Lung (tissue), 12 donors: ENCODE data around the gene CAND1. TPM values are rescaled to one million over a fixed set of nuclear protein-coding genes. Genes with fewer than 3 reads are reported as not detected.
A peak's percentile ranks its signal among the peaks of the same experiment; 100 is the strongest.

Source experiments
- ATAC-seq: fragments of 200-7000 bp; cut with Tn5 transposase; one replicate; pipeline ENCODE4 v1.9.1; 2020; ENCODE audit warnings: moderate number of reproducible peaks; ENCODE audit not compliant: insufficient read depth, low FRiP score
- DNase-seq, 3 donors: peaks; one replicate each; pipeline ENCODE4 v3.0.0-alpha.2; 2013 to 2017
- H3K27ac ChIP-seq, 2 donors: one replicate each; pipeline ENCODE4 v1.5.1; 2013; ENCODE audit warnings: mild to moderate bottlenecking in 2 of 2, moderate library complexity in 2 of 2, control low read depth in 1 of 2, inconsistent platforms in 1 of 2, low read depth in 1 of 2, low read length in 1 of 2
- H3K27me3 ChIP-seq, 3 donors: one replicate each; pipeline ENCODE4 v1.5.1; 2013; ENCODE audit warnings: low read length in 2 of 3; ENCODE audit not compliant: control insufficient read depth in 3 of 3, insufficient read depth in 3 of 3
- H3K36me3 ChIP-seq, 4 donors: one replicate each; pipeline ENCODE4 v1.5.1; 2013; ENCODE audit warnings: low read length in 4 of 4, mild to moderate bottlenecking in 1 of 4, moderate library complexity in 1 of 4; ENCODE audit not compliant: control insufficient read depth in 4 of 4, insufficient read depth in 4 of 4
- H3K4me1 ChIP-seq, 5 donors: one replicate each; pipeline ENCODE4 v1.5.1; 2013; ENCODE audit warnings: low read length in 5 of 5, mild to moderate bottlenecking in 2 of 5, moderate library complexity in 1 of 5; ENCODE audit not compliant: control insufficient read depth in 5 of 5, insufficient read depth in 5 of 5
- H3K4me3 ChIP-seq: one replicate; pipeline ENCODE4 v1.5.1; 2013; ENCODE audit warnings: mild to moderate bottlenecking, control low read depth, moderate library complexity
- H3K9ac ChIP-seq, 2 donors: one replicate each; pipeline ENCODE4 v1.5.1; 2013; ENCODE audit warnings: low read length in 2 of 2, control low read depth in 1 of 2; ENCODE audit not compliant: insufficient read depth in 1 of 2
- H3K9me3 ChIP-seq, 4 donors: one replicate each; pipeline ENCODE4 v1.5.1; 2013; ENCODE audit warnings: low read length in 3 of 4, mild to moderate bottlenecking in 1 of 4, moderate library complexity in 1 of 4; ENCODE audit not compliant: control insufficient read depth in 4 of 4, insufficient read depth in 3 of 4
- CTCF ChIP-seq: IDR thresholded peaks from 2 replicates; pipeline ENCODE4 v1.5.1; 2012; ENCODE audit warnings: mild to moderate bottlenecking; ENCODE audit errors: control extremely low read depth, extremely low read depth
- WGBS, 2 donors: extraction: QIAGEN DNeasy Blood & Tissue Kit; methylation state at CpG; one replicate each; pipeline ENCODE4 v1.1.7; 2013; 5-methylcytosine and 5-hydroxymethylcytosine counted together
- polyA plus RNA-seq, 2 donors: library from polyadenylated mRNA; stranded (reverse); fragments of 200-250 nt; gene quantifications; one replicate each; pipeline ENCODE4 v1.2.1, GENCODE V29; 2013
- total RNA-seq, 2 donors: library from RNA; depleted of rRNA in 1 of 2; stranded (reverse); fragments of >200 nt in 1 of 2; gene quantifications; one replicate each; pipeline ENCODE4 v1.2.1, GENCODE V29; 2014 to 2021
- donor health status: control.
- donor health status: control.
- donor health status: Bipolar disorder and iron deficiency.
- donor health status: healthy.
- donor health status: DM: yes; HTN: yes; CAD: no.

The CAND1 gene
- total and polyA plus RNA-seq, 4 donors = 12.9 to 194 (median 66.0) TPM

- H3K27me3 ChIP-seq = no peaks in the 10 kb centered on the region
- no peaks in the 10 kb centered on the region for H3K36me3 ChIP-seq
- no peaks in the 10 kb centered on the region for H3K9me3 ChIP-seq
- peaks cover 0 to 21% (median 3%) of the 10 kb centered on the region in 5 donors for H3K4me1 ChIP-seq
- no peak for ATAC-seq
- H3K27ac ChIP-seq = no peak overlapping the region
- H3K4me3 ChIP-seq = no peak overlapping the region
- 72 to 85% methylated on average over 1 of the region's 1 CpG for WGBS, 2 donors
- TF ChIP-seq CTCF = no peak
- DNase-seq = peak in 1 of 3 donors; percentile 20
- no peak overlapping the region for H3K9ac ChIP-seq
Observed at GRCh38 chr12:67354966-67355365, 85.8 kb downstream of the CAND1 start.

GRCh38 chr12:67355428-67356379 lies 86.5 kb downstream of the CAND1 start:
- Histone ChIP-seq H3K27ac (peak overlapping the region in 1 of 2 donors; percentile 29), H3K9me3 (no peaks in the 10 kb centered on the region), H3K36me3 (no peaks in the 10 kb centered on the region), H3K4me1 (peaks cover 0 to 21% (median 3%) of the 10 kb centered on the region in 5 donors), H3K9ac (no peak overlapping the region), H3K4me3 (no peak overlapping the region), H3K27me3 (no peaks in the 10 kb centered on the region)
- WGBS, 2 donors = 14 to 16% methylated on average over 8 of the region's 8 CpGs
- peak; percentile 14 for TF ChIP-seq CTCF
- peak; percentile 23 to 88 (median 86) for DNase-seq
- ATAC-seq = peak; percentile 59

GRCh38 chr12:67356380-67356774 lies 87.2 kb downstream of the CAND1 start:
- Histone ChIP-seq H3K9ac (no peak overlapping the region), H3K4me3 (no peak overlapping the region), H3K4me1 (peaks cover 0 to 21% (median 3%) of the 10 kb centered on the region in 5 donors), H3K27ac (peak overlapping the region in 1 of 2 donors; percentile 29), H3K36me3 (no peaks in the 10 kb centered on the region), H3K9me3 (no peaks in the 10 kb centered on the region), H3K27me3 (no peaks in the 10 kb centered on the region)
- DNase-seq = peak in 1 of 3 donors; percentile 25
- WGBS, 2 donors = 51 to 72% methylated on average over 1 of the region's 1 CpG
- no peak for ATAC-seq
- no peak for TF ChIP-seq CTCF
